Activated T-cell treated with anti-CD3 and anti-CD28 coated beads, Interleukin-2, amount 50 U/mL, for 4 hours (primary cell): ENCODE results near the gene CNTNAP5. TPM values are rescaled to one million over a fixed set of nuclear protein-coding genes. Genes with fewer than 3 reads are reported as not detected.

ENCODE experiments used
- ATAC-seq, 2 donors: fragments of 200-7000 bp; cut with Tn5 transposase; one replicate each; pipeline ENCODE4 v1.10.0; 2021
- DNase-seq: peaks from one replicate; pipeline ENCODE4 v3.0.0-alpha.2; 2020
- H3K27me3 Mint-ChIP-seq: one replicate; pipeline ENCODE4 v1.8.0; 2021; ENCODE audit warnings: low read depth, mixed read lengths
- H3K36me3 Mint-ChIP-seq: one replicate; pipeline ENCODE4 v1.8.0; 2022; ENCODE audit warnings: mixed read lengths; ENCODE audit not compliant: insufficient read depth
- H3K4me1 Mint-ChIP-seq: one replicate; pipeline ENCODE4 v1.8.0; 2021; ENCODE audit warnings: low read depth, mixed read lengths
- H3K4me3 Mint-ChIP-seq: one replicate; pipeline ENCODE4 v1.8.0; 2021; ENCODE audit warnings: mild to moderate bottlenecking, moderate library complexity, mixed read lengths
- H3K9me3 Mint-ChIP-seq: one replicate; pipeline ENCODE4 v1.8.0; 2021; ENCODE audit warnings: mixed read lengths
- total RNA-seq, 3 donors: library from RNA; stranded (reverse); gene quantifications; one replicate each; pipeline ENCODE4 v1.2.1, GENCODE V29; 2021

The CNTNAP5 gene
- total RNA-seq, 3 donors from 2014 or later, result not detected

GRCh38 chr2:124883595-124883994, 858.5 kb downstream of the CNTNAP5 start:
- Mint-ChIP-seq H3K27me3 (no peaks in the 10 kb centered on the region), H3K9me3 (peaks cover 9% of the 10 kb centered on the region), H3K36me3 (no peaks in the 10 kb centered on the region), H3K4me3 (no peak overlapping the region), H3K4me1 (no peaks in the 10 kb centered on the region)
- ATAC-seq (no peak), DNase-seq (no peak)

GRCh38 chr2:124884315-124884714, 859.2 kb downstream of the CNTNAP5 start:
- Mint-ChIP-seq H3K27me3 (no peaks in the 10 kb centered on the region), H3K4me3 (no peak overlapping the region), H3K36me3 (no peaks in the 10 kb centered on the region), H3K4me1 (no peaks in the 10 kb centered on the region), H3K9me3 (peaks cover 9% of the 10 kb centered on the region)
- ATAC-seq, result no peak
- no peak for DNase-seq

DNA sequence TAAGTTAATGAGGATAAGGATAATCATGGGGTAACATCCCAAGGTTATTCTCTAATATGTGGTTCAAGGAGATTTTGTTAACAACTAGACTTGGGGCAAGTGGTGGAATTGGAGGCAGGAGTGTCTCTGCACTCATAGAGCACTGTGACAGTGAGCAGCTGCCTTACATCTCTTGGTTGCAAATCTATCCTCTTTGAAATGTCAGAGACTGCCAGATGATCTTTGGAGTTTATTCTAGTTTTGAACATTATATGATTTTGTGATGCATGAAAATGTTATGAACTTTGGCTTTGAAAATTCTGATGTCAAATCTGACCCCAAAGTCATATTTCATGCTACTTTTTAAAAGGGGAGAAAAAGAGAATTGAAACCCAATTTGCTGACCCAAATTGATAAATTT, 861.1 kb downstream of the CNTNAP5 start:
- DNase-seq, result no peak
- Mint-ChIP-seq H3K4me3 (no peak overlapping the region), H3K4me1 (no peaks in the 10 kb centered on the region), H3K9me3 (peaks cover 9% of the 10 kb centered on the region), H3K36me3 (no peaks in the 10 kb centered on the region), H3K27me3 (no peaks in the 10 kb centered on the region)
- no peak for ATAC-seq

- Mint-ChIP-seq H3K36me3 (no peaks in the 10 kb centered on the region), H3K9me3 (peaks cover 6% of the 10 kb centered on the region), H3K4me3 (no peak overlapping the region), H3K27me3 (no peaks in the 10 kb centered on the region), H3K4me1 (no peaks in the 10 kb centered on the region)
- DNase-seq (no peak), ATAC-seq (no peak)
Measured at GRCh38 chr2:124887466-124887865, 862.4 kb downstream of the CNTNAP5 start.

DNA sequence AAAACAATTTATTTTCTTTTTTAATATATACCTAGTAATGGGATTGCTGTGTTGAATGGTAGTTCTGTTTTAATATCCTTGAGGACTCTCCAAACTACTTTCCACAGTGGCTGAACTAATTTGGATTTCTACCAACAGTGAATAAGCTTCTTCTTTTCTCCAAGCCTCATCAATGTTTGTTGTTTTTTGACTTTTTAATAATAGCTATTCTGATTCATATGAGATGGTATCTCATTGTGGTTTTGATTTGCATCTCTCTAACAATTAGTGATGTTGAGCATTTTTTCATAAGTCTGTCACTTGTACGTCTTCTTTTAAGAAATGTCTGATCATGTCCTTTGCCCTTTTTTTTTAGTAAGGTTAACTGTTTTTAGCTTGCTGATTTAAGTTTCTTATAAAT, 863.3 kb downstream of the CNTNAP5 start:
- Mint-ChIP-seq H3K36me3 (no peaks in the 10 kb centered on the region), H3K4me3 (no peak overlapping the region), H3K27me3 (no peaks in the 10 kb centered on the region), H3K4me1 (no peaks in the 10 kb centered on the region), H3K9me3 (peaks cover 4% of the 10 kb centered on the region)
- no peak for DNase-seq
- no peak for ATAC-seq

DNA sequence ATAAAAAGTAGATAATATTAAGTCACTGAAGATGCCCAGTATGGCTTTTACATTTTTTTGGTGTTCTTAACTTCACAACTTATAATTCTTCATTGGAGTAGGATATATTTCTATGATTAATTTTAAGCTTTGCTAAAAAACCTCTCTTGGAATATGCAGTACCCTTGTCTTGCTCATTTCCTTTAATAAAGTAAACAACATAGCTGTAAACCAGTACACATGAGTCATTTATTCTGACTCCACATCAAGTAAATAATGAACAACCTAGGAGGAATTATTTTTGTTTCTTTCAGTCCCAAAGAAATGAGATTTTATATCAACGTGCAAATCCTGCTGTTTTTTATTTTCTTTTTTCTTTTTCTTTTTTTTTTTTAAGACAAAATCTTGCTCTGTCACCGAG, 869.1 kb downstream of the CNTNAP5 start:
- no peaks in the 10 kb centered on the region for H3K27me3 Mint-ChIP-seq
- H3K9me3 Mint-ChIP-seq, result peaks cover 3% of the 10 kb centered on the region

GRCh38 chr2:124898827-124899226, 873.7 kb downstream of the CNTNAP5 start:
- H3K36me3 Mint-ChIP-seq, result no peaks in the 10 kb centered on the region
- DNase-seq (no peak), ATAC-seq (no peak)
- no peak overlapping the region for H3K4me3 Mint-ChIP-seq
- H3K4me1 Mint-ChIP-seq, result no peaks in the 10 kb centered on the region
- H3K9me3 Mint-ChIP-seq, result peaks cover 8% of the 10 kb centered on the region
- no peaks in the 10 kb centered on the region for H3K27me3 Mint-ChIP-seq

More for the DNA sequence above, 869.1 kb downstream of the CNTNAP5 start:
- Mint-ChIP-seq H3K36me3 (no peaks in the 10 kb centered on the region), H3K4me3 (no peak overlapping the region), H3K4me1 (no peaks in the 10 kb centered on the region)
- ATAC-seq, result no peak
- DNase-seq, result no peak

DNA sequence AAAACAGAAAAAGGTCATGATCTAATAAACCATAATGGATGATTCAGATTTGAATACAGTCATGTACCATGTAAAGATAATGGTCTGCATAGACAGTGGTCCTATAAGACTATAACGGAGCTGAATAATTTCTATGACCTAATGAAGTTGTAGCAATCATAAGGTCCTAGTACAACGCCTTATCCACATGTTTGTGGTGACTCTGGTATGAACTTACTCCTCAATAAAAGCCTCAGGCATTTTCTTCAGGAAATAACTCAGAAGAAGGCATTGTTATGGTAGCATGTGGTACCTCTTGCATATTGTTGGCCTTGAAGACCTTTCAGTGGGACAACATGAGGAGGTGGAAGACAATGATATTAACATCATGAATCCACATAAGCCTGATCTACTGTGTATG, 883.3 kb downstream of the CNTNAP5 start:
- DNase-seq (no peak), ATAC-seq (no peak)
- Mint-ChIP-seq H3K9me3 (peaks cover 6% of the 10 kb centered on the region), H3K4me1 (no peaks in the 10 kb centered on the region), H3K27me3 (no peaks in the 10 kb centered on the region), H3K4me3 (no peak overlapping the region), H3K36me3 (no peaks in the 10 kb centered on the region)

DNA sequence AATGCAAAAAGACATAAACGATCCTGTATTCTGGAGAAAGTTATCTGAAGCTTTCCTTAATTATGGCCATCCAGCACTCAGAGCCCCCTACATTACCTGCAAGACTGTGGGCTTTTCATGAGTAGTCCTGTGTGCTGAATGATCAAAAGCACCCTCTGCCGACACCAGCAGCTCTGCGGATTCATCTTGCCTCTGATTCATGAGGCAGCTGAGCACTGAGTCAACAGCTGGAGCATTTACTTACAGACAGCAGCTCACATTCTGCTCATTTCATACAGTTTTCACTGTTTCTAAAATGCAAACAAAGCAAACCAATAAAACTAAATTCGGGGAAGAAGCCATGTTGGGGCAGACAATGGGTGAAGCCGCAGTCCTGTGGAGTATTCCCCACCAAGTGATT, 886.5 kb downstream of the CNTNAP5 start:
- no peaks in the 10 kb centered on the region for H3K36me3 Mint-ChIP-seq
- H3K27me3 Mint-ChIP-seq, result no peaks in the 10 kb centered on the region
- no peaks in the 10 kb centered on the region for H3K4me1 Mint-ChIP-seq
- ATAC-seq, result no peak
- H3K4me3 Mint-ChIP-seq, result no peak overlapping the region
- H3K9me3 Mint-ChIP-seq, result no peaks in the 10 kb centered on the region
- no peak for DNase-seq

GRCh38 chr2:124913868-124914267, 888.8 kb downstream of the CNTNAP5 start:
- no peak for ATAC-seq
- no peak overlapping the region for H3K4me3 Mint-ChIP-seq
- no peaks in the 10 kb centered on the region for H3K4me1 Mint-ChIP-seq

DNA sequence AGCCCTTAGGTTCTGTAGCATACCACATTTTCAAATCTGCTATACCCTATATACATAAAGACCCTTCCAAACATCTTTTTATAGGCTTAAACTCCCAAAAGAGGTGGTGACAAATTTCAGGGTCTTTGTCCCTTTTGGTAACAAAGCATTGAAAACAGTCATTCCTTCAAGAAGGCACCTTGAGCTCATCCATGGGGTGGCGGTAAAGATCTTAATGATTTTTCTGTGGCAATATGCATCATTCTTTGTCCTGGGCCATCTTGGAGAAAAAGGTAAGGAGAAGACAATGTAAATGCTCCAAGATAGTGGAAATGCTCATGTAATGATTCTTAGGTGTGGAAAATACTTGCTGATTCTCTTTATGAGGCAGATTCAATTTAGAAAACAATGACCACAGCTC, 890.5 kb downstream of the CNTNAP5 start:
- H3K36me3 Mint-ChIP-seq, result no peaks in the 10 kb centered on the region
- no peaks in the 10 kb centered on the region for H3K9me3 Mint-ChIP-seq
- no peaks in the 10 kb centered on the region for H3K4me1 Mint-ChIP-seq
- DNase-seq (no peak), ATAC-seq (no peak)
- H3K4me3 Mint-ChIP-seq, result no peak overlapping the region
- H3K27me3 Mint-ChIP-seq, result no peaks in the 10 kb centered on the region

More at GRCh38 chr2:124913868-124914267, 888.8 kb downstream of the CNTNAP5 start:
- Mint-ChIP-seq H3K9me3 (no peaks in the 10 kb centered on the region), H3K27me3 (no peaks in the 10 kb centered on the region), H3K36me3 (no peaks in the 10 kb centered on the region)
- DNase-seq, result no peak

- ATAC-seq (no peak), DNase-seq (no peak)
- no peaks in the 10 kb centered on the region for H3K9me3 Mint-ChIP-seq
- no peaks in the 10 kb centered on the region for H3K4me1 Mint-ChIP-seq
- no peak overlapping the region for H3K4me3 Mint-ChIP-seq
- no peaks in the 10 kb centered on the region for H3K36me3 Mint-ChIP-seq
- H3K27me3 Mint-ChIP-seq, result no peaks in the 10 kb centered on the region
Measured at GRCh38 chr2:124919296-124919695, 894.2 kb downstream of the CNTNAP5 start.

GRCh38 chr2:124920448-124920847, 895.4 kb downstream of the CNTNAP5 start:
- no peaks in the 10 kb centered on the region for H3K27me3 Mint-ChIP-seq
- no peaks in the 10 kb centered on the region for H3K4me1 Mint-ChIP-seq
- DNase-seq (no peak), ATAC-seq (no peak)
- H3K4me3 Mint-ChIP-seq, result no peak overlapping the region
- H3K9me3 Mint-ChIP-seq, result no peaks in the 10 kb centered on the region
- H3K36me3 Mint-ChIP-seq, result no peaks in the 10 kb centered on the region

DNA sequence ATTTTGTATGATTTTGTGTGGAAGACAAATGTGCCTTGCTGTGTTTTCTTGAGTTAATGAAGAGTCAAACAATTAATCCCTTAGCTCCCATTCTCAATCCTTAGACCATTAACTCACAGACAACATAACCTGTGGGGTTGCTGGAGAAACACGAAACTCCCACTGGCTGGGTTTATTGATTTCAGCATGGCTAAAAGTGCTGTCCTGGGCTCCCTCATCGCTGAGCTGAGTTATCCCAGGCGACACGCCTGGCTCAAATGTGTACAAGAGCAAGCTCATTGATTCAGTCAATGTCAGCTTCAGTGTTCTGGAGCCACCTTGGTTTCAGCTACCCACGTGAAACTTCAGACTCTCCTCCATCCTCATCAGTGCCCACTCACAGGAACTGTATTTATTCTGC, 896.1 kb downstream of the CNTNAP5 start:
- Mint-ChIP-seq H3K27me3 (no peaks in the 10 kb centered on the region), H3K36me3 (no peaks in the 10 kb centered on the region), H3K9me3 (no peaks in the 10 kb centered on the region), H3K4me1 (no peaks in the 10 kb centered on the region), H3K4me3 (no peak overlapping the region)
- DNase-seq, result no peak
- no peak for ATAC-seq

- Mint-ChIP-seq H3K27me3 (no peaks in the 10 kb centered on the region), H3K4me3 (no peak overlapping the region)
Measured at GRCh38 chr2:124923097-124923496, 898.0 kb downstream of the CNTNAP5 start.

DNA sequence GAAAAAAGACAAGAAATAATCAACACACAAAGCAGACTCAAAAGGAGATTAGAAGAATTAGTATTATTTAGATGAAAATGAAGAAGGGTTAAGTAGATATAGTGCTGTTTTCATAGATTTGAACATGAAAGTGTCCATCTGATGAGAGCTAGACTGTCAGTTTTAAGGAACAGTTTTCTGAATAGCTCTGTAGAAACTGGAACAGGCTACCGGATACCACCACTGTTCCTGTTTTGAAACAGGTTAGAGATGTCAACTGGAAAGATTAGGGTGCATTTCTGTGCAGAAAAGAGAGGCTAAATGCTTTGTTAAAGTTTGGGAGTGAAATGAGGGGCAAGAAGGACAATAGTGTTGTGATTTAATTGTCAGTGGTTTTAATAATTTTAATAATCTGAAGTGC, 908.8 kb downstream of the CNTNAP5 start:
- DNase-seq (no peak), ATAC-seq (no peak)
- Mint-ChIP-seq H3K9me3 (peaks cover 10% of the 10 kb centered on the region), H3K27me3 (no peaks in the 10 kb centered on the region), H3K4me1 (no peaks in the 10 kb centered on the region), H3K4me3 (no peak overlapping the region), H3K36me3 (no peaks in the 10 kb centered on the region)

More at GRCh38 chr2:124923097-124923496, 898.0 kb downstream of the CNTNAP5 start:
- ATAC-seq (no peak), DNase-seq (no peak)
- Mint-ChIP-seq H3K36me3 (no peaks in the 10 kb centered on the region), H3K9me3 (peaks cover 5% of the 10 kb centered on the region), H3K4me1 (no peaks in the 10 kb centered on the region)
